ENCODE results near the gene SRC.

GRCh38 chr20:37299718-37300528, 46.0 kb upstream of the SRC start:
- TF ChIP-seq CTCF (conservative IDR thresholded peaks at IDR 0.05; ENCODE audit: low read depth, low read length), result no peak
- no peak for TF ChIP-seq EZH2phosphoT487 (IDR thresholded peaks at IDR 0.05; ENCODE audit: borderline replicate concordance, low read length)

Measured in PC-3 (cell line).